ENCODE results near the gene SNAP91. TPM values are rescaled to one million over a fixed set of nuclear protein-coding genes. Genes with fewer than 3 reads are reported as not detected.

The SNAP91 gene
- polyA plus RNA-seq, 1 donor from 2014 or later: 88.6 TPM

DNA sequence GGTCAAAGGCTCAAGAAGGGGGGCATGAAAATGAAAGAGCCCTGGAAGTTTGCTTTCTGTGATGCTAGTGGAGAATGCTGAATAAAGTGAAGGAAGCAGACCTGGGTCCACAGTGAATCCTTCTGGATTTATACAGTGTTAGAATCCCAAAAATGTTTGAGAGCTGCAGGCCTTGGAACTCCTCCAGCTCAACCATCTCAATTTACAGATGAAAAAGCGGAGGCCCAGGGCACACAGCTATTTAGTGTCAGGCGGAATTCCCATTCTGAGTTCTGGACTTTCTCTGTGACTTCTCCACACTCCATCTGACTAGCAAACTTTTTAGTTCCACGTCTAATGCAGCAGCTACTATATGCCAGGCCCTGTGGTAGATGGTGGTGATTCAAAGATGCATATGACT, 198.1 kb downstream of the SNAP91 start:
- H3K4me2 ChIP-seq (ENCODE audit: low read length): no peak overlapping the region
- H3K27me3 ChIP-seq (ENCODE audit: insufficient read depth, low read depth, low read length): peaks cover 11% of the 10 kb centered on the region
- TF ChIP-seq SMC3 (conservative IDR thresholded peaks at IDR 0.05; ENCODE audit: poor library complexity): no peak
- no peak for TF ChIP-seq RAD21 (conservative IDR thresholded peaks at IDR 0.05)
- no peak for TF ChIP-seq CTCF (IDR thresholded peaks at IDR 0.05; ENCODE audit: poor library complexity, severe bottlenecking)
- no peak for TF ChIP-seq EZH2 (IDR thresholded peaks at IDR 0.05; ENCODE audit: borderline replicate concordance, insufficient read depth, low read length, poor library complexity, severe bottlenecking)
- TF ChIP-seq MXI1 (conservative IDR thresholded peaks at IDR 0.05; ENCODE audit: poor library complexity, severe bottlenecking): no peak
- no peak for TF ChIP-seq TAF1 (IDR thresholded peaks at IDR 0.05; ENCODE audit: low read depth)
- TF ChIP-seq, protein P1, sequence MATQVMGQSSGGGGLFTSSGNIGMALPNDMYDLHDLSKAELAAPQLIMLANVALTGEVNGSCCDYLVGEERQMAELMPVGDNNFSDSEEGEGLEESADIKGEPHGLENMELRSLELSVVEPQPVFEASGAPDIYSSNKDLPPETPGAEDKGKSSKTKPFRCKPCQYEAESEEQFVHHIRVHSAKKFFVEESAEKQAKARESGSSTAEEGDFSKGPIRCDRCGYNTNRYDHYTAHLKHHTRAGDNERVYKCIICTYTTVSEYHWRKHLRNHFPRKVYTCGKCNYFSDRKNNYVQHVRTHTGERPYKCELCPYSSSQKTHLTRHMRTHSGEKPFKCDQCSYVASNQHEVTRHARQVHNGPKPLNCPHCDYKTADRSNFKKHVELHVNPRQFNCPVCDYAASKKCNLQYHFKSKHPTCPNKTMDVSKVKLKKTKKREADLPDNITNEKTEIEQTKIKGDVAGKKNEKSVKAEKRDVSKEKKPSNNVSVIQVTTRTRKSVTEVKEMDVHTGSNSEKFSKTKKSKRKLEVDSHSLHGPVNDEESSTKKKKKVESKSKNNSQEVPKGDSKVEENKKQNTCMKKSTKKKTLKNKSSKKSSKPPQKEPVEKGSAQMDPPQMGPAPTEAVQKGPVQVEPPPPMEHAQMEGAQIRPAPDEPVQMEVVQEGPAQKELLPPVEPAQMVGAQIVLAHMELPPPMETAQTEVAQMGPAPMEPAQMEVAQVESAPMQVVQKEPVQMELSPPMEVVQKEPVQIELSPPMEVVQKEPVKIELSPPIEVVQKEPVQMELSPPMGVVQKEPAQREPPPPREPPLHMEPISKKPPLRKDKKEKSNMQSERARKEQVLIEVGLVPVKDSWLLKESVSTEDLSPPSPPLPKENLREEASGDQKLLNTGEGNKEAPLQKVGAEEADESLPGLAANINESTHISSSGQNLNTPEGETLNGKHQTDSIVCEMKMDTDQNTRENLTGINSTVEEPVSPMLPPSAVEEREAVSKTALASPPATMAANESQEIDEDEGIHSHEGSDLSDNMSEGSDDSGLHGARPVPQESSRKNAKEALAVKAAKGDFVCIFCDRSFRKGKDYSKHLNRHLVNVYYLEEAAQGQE (IDR thresholded peaks at IDR 0.05; ENCODE audit: borderline replicate concordance): no peak
- TF ChIP-seq EP300 (conservative IDR thresholded peaks at IDR 0.05; ENCODE audit: poor library complexity, severe bottlenecking): no peak
- TF ChIP-seq POLR2AphosphoS5 (IDR thresholded peaks at IDR 0.05): no peak
- H2AFZ ChIP-seq (ENCODE audit: low read depth, low read length): no peak overlapping the region
- no peaks in the 10 kb centered on the region for H4K20me1 ChIP-seq (ENCODE audit: insufficient read depth)
- H3K36me3 ChIP-seq (ENCODE audit: insufficient read depth, low read length): no peaks in the 10 kb centered on the region
- no peak overlapping the region for H3K9ac ChIP-seq (ENCODE audit: low read length)
- no peaks in the 10 kb centered on the region for H3K9me2 ChIP-seq (ENCODE audit: insufficient read depth, low read length)
- no peaks in the 10 kb centered on the region for H3F3A ChIP-seq (ENCODE audit: insufficient read depth, low read length, poor library complexity, severe bottlenecking)
- H3K79me2 ChIP-seq (replicated peaks; ENCODE audit: insufficient read depth, low read length): no peaks in the 10 kb centered on the region
- H3K9me3 ChIP-seq (ENCODE audit: low read length): no peaks in the 10 kb centered on the region
- no peak overlapping the region for H3K4me3 ChIP-seq (ENCODE audit: low read length)
- H3K27ac ChIP-seq (ENCODE audit: low read length): no peak overlapping the region

DNA sequence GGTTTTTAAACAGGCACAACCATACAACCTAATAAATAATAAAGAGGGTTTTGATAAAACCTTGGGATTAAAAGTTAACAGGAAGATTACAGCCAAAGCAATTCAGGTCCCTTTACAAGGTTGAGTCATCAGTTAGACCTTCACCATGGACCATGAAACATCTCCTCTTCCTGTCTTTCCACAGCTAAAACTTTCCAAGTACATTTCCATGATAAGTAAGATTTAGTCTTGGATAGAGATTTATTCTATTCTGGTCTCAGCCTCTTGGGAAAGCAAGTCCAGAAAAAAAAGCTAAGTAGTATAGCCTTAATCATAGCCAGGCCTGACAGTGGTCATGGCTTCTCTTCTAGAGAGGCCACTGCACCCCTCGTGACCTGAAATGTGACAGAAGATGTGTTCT, 199.5 kb downstream of the SNAP91 start:
- H3K9me3 ChIP-seq (ENCODE audit: low read length): no peaks in the 10 kb centered on the region
- no peak overlapping the region for H3K27ac ChIP-seq (ENCODE audit: low read length)
- H3K9ac ChIP-seq (ENCODE audit: low read length): no peak overlapping the region
- peaks cover 11% of the 10 kb centered on the region for H3K27me3 ChIP-seq (ENCODE audit: insufficient read depth, low read depth, low read length)
- H3K4me2 ChIP-seq (ENCODE audit: low read length): no peak overlapping the region
- H3K79me2 ChIP-seq (replicated peaks; ENCODE audit: insufficient read depth, low read length): no peaks in the 10 kb centered on the region
- no peaks in the 10 kb centered on the region for H3K9me2 ChIP-seq (ENCODE audit: insufficient read depth, low read length)
- H3K4me3 ChIP-seq (ENCODE audit: low read length): no peak overlapping the region
- no peaks in the 10 kb centered on the region for H3K36me3 ChIP-seq (ENCODE audit: insufficient read depth, low read length)
- no peak overlapping the region for H2AFZ ChIP-seq (ENCODE audit: low read depth, low read length)
- TF ChIP-seq, protein P1 (IDR thresholded peaks at IDR 0.05; ENCODE audit: borderline replicate concordance): no peak
- TF ChIP-seq RAD21 (conservative IDR thresholded peaks at IDR 0.05): no peak
- no peaks in the 10 kb centered on the region for H4K20me1 ChIP-seq (ENCODE audit: insufficient read depth)
- H3F3A ChIP-seq (ENCODE audit: insufficient read depth, low read length, poor library complexity, severe bottlenecking): no peaks in the 10 kb centered on the region
